ENCODE measurements around the gene TBC1D32.
"Not testable (repeated sequence)": the region's sequence is repeated elsewhere in the genome, so short reads cannot be mapped to it uniquely, and the experiment has no call there.

DNA sequence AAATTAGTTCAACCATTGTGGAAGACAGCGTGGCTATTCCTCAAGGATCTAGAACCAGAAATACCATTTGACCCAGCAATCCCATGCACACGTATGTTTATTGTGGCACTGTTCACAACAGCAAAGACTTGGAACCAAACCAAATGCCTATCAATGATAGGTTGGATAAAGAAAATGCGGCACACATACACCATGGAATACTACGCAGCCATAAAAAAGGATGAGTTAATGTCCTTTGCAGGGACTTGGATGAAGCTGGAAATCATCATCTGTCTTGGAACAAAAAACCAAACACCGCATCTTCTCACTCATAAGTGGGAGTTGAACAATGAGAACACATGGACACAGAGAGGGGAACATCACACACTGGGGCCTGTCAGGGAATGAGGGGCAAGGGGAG is 22.5 kb downstream of the TBC1D32 start:
- TF ChIP-seq, protein P1, sequence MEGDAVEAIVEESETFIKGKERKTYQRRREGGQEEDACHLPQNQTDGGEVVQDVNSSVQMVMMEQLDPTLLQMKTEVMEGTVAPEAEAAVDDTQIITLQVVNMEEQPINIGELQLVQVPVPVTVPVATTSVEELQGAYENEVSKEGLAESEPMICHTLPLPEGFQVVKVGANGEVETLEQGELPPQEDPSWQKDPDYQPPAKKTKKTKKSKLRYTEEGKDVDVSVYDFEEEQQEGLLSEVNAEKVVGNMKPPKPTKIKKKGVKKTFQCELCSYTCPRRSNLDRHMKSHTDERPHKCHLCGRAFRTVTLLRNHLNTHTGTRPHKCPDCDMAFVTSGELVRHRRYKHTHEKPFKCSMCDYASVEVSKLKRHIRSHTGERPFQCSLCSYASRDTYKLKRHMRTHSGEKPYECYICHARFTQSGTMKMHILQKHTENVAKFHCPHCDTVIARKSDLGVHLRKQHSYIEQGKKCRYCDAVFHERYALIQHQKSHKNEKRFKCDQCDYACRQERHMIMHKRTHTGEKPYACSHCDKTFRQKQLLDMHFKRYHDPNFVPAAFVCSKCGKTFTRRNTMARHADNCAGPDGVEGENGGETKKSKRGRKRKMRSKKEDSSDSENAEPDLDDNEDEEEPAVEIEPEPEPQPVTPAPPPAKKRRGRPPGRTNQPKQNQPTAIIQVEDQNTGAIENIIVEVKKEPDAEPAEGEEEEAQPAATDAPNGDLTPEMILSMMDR (conservative IDR thresholded peaks at IDR 0.05; ENCODE audit: low read length) = not testable (repeated sequence)
- TF ChIP-seq EZH2phosphoT487 (IDR thresholded peaks at IDR 0.05; ENCODE audit: borderline replicate concordance) = not testable (repeated sequence)

All from Loucy (cell line).